HuH-7.5 (cell line): ENCODE measurements around the gene VAV2.
A peak's percentile ranks its signal among the peaks of the same experiment; 100 is the strongest.
"Not testable (repeated sequence)": the region's sequence is repeated elsewhere in the genome, so short reads cannot be mapped to it uniquely, and the experiment has no call there.

Source experiments
- DNase-seq: peaks from one replicate; pipeline ENCODE4 v3.0.0; 2011; ENCODE audit warnings: low spot score

The VAV2 gene

DNA sequence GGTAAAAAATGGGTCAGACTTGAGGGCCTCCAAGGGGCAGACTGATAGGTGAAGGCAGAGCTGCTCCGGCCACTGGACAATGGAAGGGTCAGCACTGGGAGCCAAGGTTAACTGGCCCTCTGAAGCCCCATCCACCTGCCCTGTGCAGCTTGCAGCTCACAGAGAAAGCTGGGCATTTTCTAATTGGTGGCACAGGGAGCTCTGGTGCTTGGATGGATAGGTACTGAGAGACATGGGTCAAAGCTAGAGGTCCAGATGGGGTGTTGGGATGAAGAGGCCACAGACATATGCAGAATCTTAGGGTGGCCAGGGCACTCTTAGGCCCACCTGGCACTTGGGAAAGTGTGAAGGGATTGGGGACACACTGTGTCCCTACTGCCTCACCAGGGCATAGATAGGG, 224.5 kb downstream of the VAV2 start:
- DNase-seq = no peak

GRCh38 chr9:133767008-133767407, 225.1 kb downstream of the VAV2 start:
- no peak for DNase-seq

DNA sequence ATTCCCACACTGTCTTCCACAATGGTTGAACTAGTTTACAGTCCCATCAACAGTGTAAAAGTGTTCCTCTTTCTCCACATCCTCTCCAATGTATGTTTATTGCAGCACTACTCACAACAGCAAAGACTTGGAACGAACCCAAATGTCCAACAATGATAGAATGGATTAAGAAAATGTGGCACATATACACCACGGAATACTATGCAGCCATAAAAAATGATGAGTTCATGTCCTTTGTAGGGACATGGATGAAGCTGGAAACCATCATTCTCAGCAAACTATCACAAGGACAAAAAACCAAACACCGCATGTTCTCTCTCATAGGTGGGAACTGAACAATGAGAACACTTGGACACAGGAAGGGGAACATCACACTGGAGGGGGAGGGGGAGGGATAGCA, 225.9 kb downstream of the VAV2 start:
- DNase-seq = not testable (repeated sequence)

GRCh38 chr9:133763272-133764183, 228.6 kb downstream of the VAV2 start:
- DNase-seq = no peak

GRCh38 chr9:133762488-133763271, 229.4 kb downstream of the VAV2 start:
- DNase-seq = no peak

DNA sequence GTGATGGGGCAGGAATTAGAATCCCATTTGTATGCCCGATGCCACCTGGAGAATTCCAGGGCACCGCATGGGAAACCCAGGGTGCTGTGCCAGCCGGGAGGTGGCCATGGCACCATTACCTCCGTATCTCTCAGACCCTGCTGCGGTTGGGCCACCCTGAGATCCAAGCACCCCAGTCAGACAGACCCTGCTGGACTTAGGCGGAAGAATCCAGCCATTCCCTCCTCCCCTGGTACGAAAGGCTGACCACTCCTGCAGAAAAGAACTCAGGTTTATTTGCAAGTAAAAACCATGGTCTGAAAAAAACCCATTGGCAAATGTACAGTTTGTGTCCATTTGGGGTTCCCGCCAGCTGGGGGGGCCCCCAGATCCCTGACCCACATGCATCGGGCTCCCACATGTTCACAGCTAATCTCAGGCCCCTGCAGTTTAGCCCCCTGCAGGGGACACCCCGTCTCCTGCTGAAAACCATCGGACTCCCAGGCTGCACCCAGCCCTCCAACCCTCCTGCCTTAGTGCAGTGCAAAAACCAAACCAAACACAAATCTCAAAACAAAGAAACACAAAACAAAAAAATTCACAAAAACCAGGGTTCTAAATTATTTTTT, 230.4 kb downstream of the VAV2 start:
- no peak for DNase-seq

DNA sequence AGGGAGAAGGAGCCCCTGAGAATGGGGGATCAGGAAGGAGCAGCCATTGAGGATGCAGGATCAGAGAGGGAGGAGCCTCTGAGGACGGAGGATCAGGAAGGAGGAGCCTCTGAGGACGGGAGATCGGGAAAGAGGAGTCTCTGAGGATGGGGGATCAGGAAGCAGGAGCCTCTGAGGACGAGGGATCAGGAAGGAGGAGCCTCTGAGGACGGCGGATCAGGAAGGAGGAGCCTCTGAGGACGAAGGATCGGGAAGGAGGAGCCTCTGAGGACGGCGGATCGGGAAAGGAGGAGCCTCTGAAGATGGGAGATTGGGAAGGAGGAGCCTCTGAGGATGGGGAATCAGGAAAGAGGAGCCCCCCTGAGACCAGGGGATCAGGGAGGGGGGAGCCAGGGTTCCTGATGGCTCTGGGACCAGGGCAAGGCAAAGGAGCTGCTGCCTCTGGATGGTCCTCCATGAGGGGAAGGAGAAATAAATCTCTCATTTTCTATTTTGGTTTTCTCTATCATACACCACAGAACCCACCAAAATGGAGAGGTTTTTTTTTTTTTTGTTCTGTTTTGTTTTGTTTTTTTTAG, 231.3 kb downstream of the VAV2 start:
- no peak for DNase-seq

DNA sequence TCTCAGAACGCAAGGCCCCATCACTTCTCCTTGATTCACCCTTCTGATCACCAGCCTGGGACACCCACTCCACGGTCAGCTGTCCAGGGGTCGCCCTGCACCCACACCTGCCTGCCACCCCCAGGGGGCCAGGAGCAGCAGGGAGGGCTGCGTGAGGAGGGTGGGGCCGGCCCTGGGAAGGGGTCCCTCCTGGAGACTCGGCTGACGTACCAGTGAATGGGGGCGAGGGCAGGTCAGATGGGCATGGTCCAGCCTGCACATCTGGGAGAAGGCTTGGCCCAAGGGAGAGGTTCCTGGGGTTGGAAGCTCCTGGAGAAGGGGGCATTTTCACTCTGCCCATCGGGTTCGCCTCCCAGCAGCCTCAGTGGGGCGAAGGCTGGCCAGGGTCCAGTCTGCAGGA, 232.2 kb downstream of the VAV2 start:
- no peak for DNase-seq

DNA sequence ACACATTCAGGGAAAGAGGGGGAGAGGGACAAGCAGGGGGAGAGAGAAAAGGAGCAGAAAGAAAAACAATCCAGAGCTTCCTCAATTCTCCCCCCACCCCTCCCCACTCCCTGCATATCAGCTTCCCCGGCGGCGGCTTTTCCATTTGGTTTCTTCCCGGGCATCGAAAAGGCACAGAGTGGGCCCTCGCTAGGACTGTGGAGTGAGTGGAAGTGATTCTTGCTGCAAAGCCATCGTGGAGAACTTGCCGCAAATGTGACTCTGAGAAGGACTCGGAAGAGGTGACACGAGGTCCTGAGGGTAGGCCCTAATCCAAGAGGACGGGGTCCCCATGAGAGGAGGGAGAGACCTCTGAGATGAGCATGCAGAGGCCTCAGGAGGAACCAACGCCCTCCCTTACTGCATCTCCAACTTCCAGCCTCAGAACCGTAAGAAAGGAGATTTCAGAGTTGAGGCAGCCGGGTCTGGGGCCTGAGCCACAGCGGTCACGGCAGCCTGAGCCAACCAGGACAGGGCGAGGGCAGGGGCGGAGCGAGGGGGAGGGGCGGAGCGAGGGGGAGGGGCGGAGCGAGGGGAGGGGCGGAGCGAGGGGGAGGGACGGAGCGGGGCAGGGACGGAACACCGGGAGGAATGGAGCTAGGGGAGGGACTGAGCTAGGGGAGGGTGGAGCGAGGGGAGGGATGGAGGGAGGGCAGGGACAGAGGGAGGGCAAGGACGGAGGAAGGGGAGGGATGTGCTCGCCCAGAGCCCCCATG, 232.8 kb downstream of the VAV2 start:
- no peak for DNase-seq

GRCh38 chr9:133758228-133758627, 233.9 kb downstream of the VAV2 start:
- no peak for DNase-seq

DNA sequence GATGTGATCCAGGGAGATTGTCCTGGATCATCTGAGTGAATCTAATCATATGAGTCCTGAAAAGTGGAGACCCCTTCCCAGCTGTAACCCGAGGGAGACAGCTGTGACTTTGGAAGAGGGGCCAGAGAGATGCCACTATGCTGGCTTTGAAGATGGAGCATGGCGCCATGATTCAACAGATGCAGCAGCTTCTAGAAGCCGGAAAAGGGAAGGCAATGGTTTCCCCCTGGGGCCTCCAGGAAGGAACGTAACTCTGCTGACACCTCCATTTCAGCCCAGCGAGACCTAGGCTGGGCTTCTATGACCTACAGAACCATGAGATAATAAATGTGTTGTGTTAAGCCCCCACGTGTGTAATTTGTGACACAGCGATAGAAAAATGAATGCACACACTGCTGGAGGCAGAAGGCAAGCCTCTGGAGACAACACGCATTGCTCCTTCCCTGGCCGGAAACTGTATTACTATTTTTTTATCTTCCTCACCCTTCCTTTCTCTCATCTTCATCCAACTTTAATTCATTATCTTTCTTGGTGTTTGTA, 237.4 kb downstream of the VAV2 start:
- no peak for DNase-seq

GRCh38 chr9:133754187-133754586, 237.9 kb downstream of the VAV2 start:
- DNase-seq = no peak

GRCh38 chr9:133752739-133753446, 239.2 kb downstream of the VAV2 start:
- DNase-seq = no peak

DNA sequence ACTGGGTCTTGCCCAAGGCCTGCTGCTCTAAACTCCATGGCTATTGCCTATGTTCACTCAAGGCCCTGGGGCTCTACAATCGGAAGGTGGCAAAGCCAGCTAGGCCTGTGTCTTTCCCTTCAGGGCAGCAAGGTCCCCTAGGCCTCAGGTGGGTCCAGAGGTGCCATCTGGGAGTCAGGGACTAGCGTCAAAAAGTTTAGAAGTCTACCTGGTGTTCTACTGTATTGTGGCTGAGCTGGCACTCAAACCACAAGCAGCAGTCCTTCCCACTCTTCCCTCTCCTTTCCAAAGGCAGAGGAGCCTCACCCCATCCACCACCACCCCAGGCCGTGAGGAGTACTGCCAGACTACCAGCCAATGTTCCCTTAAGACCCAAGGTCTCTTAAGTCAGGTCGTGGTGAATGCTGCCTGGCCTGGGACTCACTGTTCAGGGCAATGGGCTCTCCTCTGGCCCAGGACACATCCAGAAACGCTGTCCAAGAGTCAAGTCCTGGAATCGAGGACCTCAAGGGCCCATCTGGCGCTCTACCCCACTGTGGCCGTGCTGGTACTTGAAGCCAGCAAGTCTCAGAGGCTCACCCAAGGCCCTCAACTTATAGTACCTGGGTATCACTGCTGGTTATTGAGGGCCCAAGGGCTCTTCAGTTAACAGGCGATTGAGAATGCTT, 241.0 kb downstream of the VAV2 start:
- no peak for DNase-seq

DNA sequence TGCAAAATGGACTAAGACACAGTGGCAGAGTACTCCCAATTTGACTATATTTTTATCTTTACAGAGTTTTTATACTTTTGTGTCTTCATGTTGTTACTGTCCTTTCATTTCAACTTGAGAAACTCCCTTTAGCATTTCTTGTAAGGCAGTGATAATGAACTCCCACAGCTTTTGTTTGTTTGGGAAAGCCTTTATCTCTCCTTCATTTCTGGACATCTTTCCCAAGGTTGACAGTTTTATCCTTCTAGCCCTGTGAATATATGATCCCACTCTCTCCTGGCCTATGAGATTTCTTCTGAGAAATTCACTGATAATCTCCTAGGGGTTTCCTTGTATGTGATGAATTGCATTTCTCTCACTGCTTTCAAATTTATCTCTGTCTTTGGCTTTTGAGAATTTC, 244.8 kb downstream of the VAV2 start:
- no peak for DNase-seq

DNA sequence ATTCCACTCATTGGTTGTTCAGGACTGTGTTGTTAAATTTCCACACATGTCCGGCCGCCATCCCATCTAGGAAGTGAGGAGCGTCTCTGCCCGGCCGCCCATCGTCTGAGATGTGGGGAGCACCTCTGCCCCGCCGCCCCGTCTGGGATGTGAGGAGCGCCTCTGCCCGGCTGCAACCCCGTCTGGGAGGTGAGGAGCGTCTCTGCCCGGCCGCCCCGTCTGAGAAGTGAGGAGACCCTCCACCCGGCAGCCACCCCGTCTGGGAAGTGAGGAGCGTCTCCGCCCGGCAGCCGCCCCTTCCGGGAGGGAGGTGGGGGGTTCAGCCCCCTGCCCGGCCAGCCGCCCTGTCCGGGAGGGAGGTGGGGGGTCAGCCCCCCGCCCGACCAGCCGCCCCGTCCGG, 247.6 kb downstream of the VAV2 start:
- not testable (repeated sequence) for DNase-seq

DNA sequence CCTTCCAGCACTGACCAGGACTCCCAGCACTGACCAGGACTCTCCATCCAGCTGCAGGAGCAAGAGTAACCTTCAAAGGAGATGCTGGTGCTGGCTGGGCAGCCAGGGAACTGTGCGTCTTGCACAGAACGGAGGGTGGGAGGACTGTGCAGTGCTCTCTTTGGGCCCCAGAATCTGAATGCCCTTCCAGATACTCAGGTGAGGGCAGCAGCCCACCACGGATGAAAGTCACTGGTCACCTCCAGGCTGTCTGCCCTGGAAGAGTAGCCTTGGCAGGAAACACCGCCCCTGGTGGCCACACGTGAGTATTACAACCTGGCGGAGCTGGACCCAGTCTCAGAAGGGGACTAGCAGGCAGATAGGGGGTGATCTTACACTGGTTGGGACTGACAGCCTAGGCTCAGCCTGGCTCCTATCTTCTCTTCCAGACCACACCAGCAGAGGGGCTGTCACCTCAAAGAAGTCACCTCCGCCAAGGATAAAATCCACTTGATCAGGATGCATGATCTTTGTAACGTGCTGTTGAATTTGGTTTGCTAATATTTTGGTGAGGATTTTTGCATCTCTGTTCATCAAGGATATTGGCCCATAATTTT, 249.2 kb downstream of the VAV2 start:
- DNase-seq = peak; percentile 88

- no peak for DNase-seq
These were observed 249.9 kb downstream of the VAV2 start for GRCh38 chr9:133742251-133742650.

DNA sequence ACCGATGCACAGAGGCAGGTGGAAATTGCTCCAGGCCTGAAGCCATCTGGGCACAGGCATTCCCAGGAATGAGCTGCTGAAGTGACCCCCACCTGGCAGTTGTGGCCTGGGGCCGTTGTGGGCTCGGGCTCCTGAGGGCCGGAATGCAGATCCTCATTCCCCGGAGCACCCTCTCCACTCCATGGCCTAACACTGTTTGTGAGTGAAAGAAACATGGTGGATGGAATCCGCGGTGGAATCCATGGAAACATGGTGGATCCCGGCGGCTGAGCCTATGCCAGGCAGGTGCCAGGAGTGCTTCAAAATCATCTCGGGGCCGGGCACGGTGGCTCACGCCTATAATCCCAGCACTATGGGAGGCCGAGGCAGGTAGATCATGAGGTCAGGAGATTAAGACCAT, 250.4 kb downstream of the VAV2 start:
- no peak for DNase-seq

DNA sequence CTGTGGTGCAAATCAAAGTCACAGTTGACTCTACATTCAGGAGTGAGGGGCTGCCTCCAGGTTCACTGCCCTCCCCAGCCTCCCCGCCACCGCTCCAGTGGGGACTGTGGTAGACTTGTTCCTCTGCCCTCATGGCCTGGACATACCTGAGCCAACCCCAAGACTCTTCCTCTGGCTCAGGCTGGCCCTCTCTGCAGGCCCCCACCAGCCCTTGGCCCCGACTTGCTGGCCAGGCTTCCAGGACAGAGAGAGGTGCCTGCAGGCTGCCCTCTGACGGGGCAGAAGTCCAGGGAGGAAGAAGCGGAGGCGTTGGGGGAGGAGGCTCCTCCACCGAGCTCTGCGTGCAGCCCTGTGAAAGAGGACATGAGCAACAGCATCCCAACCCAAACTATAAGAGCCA, 251.2 kb downstream of the VAV2 start:
- no peak for DNase-seq
